Hippocampal formation (tissue), 2 donors: ENCODE measurements around the gene CRTC1.

ENCODE experiments used
- DNase-seq, 2 donors: peaks; one replicate each; lab custom pipeline; 2025; lab: John Stamatoyannopoulos, UW

The CRTC1 gene, protein sequence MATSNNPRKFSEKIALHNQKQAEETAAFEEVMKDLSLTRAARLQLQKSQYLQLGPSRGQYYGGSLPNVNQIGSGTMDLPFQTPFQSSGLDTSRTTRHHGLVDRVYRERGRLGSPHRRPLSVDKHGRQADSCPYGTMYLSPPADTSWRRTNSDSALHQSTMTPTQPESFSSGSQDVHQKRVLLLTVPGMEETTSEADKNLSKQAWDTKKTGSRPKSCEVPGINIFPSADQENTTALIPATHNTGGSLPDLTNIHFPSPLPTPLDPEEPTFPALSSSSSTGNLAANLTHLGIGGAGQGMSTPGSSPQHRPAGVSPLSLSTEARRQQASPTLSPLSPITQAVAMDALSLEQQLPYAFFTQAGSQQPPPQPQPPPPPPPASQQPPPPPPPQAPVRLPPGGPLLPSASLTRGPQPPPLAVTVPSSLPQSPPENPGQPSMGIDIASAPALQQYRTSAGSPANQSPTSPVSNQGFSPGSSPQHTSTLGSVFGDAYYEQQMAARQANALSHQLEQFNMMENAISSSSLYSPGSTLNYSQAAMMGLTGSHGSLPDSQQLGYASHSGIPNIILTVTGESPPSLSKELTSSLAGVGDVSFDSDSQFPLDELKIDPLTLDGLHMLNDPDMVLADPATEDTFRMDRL

DNA sequence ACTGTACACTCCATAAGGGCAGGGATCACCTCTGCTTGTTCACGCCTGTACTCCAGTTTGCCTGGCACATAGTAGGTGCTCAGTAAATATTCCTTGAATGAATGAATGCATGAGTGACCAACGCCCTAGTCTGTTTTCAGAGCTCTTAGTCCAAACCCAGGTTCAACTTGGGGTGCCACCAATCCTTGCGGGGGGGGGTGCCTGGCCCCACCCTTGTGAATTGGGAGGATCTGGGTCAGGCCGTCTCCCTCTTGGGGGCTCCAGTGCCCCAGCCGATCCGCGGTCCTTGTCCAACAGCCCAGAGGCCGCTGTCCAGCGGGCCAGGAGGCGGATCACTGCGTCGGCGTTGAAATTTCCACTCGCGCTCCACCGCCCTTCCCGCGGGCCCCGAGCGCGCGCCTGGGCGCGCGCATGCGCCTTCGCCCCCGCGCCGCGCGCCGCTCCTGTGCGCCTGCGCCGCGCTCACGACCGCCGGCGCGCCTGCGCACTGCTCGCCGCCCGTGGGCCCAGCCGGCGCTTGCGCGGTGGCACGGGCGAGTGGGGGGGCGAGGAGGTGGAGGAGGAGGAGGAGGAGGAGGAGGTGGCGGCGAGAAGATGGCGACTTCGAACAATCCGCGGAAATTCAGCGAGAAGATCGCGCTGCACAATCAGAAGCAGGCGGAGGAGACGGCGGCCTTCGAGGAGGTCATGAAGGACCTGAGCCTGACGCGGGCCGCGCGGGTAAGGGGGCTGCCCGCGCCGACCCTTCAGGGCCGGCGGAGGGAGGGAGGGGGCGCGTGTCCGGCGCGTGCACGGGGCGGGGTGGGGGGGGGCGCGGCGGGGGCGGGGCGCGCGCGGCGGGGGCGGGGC is at the start of gene CRTC1:
Gene CRTC1, plus strand, starts transcription at position 572 of the 849 bp plus-strand sequence. Its CDS starts 23 bp downstream, at position 595.
- peak; percentile 50 to 73 for DNase-seq

DNA sequence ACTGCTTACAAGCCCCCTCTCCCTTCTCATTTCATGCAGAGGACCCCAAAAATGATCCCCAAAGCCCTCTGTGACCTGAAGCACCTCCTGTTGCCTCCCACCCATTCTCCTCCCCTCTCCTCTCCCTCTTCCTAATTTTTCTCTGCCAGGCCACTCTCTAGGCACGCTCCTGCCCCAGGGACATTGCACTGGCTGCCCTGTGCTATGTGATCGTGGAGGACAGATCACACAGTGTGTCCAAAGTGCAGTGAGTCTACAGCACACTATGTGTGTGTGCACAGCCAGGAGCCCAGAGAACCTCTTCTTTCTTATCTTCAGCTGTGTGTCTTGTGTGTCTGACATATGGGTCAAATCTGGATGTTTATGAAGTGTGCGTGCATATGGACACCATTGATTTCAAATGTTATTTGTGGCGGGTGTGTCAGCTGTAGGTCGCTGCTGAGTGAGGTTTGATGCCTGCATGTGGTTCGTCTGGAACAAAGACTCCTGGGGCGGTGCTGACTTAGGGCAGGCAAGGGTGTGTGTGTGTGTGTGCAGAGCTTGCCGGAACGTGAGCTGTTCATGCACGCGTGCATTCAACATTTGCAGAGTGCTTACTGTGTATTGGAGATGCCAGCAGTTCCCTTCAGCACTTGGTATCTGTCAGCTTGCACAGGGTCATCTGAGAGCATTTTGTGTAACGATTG is 48.7 kb upstream of the CRTC1 start:
- DNase-seq, result no peak

DNA sequence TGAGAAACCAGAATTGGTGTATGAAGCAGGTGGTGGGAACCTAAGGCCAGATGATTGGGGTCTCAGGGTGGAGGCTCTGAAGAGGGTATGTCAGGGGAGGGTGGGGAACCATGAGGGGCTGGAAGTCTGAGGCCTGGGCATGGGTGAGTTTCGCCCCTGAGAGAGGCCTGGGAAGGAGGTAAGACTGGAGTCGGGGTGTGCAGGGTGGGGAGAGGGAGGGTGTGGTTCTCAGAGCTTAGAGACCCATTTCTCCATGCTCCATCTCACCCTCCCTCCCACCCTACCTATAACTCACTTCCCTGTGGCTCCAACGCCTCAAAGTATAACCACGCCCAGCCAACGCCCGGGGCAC is 47.7 kb upstream of the CRTC1 start:
- no peak for DNase-seq

DNA sequence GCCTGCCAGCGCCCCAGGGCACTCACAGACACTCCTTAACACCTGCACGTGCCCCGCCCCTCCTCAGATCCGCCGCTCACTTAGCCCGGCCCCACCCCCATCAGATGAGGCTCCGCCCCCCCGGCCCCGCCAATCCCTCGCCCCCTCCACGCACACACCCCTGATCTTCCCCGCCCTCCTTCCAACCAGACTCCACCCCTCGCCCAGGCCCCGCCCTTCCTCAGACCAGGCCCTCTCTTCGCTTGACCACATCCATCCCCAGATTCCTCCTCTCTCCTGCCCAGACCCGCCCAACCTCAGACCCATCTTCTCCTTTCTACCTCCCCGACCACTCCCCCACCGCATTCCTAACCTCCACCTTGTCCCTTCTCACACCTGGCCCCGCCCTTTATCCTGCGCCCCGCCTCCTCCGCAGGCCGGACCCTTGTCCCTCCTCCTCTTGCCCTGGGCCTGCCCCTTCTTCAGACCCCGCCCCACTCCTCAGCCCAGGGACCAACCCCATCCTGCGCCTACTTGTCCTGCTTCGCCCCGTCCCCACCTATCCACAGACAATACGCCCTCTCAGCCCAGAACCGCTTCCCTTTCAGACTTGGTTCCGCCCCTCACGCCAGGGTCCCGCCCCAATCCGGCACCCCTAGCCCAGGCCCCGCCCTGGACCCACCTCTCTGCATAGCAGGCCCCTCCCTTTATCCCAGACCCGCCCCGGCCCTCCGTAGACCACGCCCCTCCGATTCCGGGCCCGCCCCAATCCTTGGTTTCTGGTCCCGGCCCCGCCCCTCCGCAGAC is 47.1 kb upstream of the CRTC1 start:
- DNase-seq, result peak; percentile 91 to 97

DNA sequence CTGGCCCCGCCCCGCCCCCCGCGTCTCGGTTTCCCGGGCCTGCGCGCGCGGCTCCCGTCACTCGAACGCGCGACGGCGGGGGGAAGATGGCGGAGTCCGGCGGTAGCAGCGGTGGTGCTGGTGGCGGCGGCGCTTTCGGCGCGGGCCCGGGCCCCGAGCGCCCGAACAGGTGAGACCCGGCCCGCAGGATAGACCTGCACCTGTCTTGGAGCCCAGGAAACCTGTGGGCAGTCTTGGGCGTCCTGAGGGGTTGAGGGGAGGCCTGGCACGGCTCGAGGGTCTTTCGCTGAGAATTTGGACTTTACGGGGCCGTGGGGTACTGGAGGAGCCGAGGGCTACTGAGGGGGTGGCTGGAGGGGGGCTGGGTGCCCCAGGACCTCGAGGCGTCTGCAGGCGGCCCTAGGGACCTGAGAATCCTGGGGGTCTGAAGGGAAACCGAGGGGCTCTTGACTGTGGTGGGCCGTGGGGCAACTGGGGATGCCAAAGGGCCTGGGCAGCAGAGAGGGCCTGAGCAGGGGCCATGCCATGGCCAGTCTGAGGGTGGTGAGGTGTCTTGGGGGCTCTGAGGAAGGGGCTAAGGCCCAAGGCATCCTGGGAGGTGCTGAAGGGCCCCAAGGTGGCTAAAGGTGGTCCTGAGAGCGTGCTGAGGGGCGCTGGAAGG is 46.4 kb upstream of the CRTC1 start, which contains the start of gene KLHL26:
Gene KLHL26, plus strand, starts transcription at position 60 of the 661 bp plus-strand sequence. Its CDS starts 27 bp downstream, at position 87.
- DNase-seq, result no peak

DNA sequence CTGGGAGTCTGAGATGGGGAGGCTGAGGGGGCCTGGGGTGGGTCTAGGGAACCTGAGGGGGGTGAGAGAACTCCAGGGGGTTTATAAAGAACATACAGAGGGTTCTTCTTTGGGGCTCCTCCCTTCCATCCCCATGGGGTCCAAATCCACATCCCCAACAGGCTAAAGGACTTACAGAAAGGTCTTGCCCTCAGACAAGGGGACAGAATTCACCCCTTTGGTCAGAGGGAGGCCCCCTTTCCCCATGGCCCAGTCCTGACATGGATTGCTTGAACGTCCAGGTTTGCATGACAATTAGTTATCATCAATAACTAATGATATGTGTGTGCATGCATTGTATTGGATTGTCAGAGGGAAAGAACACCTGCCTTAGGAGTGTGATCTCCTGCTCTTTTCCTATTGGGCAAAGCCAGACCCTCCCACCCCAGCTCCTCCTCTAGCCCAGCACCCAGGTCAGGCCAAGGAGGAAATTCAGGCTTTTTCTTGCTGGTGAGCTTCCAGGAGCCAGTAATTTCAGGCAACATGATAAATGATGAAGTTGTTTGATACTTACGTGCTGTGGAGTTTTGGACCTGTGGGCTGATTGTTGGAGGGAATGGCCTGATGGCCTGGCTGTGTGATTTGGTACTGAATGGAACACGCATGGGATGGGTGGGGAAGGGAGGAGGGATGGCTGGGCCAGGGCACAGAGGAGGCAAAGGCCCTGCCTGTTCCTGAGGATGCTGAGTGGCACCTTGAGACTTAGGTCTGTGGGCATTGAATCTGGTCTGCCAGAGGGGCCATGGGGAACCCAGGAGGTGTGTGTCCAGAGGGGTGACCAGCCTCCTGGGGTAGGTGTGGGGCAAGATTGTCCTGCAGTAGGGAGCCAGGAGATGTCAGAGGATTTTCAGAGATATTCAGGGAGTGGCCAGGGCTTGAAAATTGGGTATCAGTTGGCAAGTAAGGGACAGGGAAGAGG is 45.5 kb upstream of the CRTC1 start:
- no peak for DNase-seq

DNA sequence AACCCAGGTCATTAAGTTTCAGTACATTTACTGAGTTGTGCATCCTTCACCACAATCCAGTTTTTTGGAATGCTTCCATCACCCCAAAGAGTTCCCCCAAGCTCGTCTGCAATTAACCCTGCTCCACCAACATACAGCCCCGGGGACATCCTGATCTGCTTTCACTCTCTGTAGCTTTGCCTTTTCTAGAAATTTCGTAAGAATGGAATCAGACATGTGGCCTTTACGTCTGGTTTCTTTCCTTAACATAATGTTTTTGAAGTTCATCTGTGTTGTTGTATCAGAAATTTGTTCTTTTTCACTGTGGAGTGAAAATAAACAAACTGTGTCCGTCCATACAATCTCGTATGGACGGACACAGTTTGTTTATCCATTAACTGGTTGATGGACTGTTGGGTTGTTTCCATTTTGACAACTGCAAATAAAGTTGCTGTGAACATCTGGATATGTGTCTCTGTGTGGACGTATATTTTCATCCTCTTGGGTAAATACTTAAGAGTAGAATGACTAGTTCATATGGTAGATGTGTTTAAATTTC is 43.7 kb upstream of the CRTC1 start:
- DNase-seq, result no peak

DNA sequence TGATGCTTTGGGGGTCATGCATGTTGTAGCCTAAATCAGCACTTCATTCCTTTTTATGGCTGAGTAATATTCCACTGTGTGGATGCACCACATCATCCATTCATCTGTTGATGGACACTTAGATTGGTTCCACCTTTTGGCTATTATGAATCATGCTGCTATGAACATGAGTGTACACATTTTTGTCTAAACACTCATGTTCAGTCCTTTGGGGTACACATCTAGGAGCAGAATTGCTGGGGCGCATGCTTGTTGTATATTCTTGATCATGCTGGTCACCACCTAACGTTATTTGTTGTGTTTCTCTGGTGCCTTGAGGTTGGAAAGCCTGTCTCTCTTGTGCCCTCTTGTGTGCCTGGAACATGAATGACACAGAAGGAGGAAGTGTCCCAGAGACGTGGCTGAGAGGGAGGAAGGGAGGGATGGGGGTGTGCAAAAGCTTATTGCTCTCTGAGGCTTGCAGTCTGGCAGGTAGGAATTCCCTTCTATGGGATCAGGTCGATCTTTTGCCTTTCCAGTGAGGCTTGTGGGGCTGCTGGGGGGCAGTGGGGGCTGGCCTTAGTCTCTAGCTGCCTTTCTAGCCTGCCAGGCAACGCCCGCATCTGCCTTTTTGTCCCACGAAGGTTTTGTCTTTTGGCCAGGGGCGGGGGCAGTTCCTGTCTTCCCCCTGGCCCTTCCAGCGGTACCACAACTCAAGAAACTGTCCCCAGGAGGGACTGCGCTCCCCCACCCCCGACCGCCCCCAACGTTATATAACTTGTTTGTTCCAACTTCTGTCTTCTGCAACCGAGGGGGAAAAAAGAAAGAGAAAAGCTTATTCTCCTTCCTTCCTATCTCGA is 39.1 kb upstream of the CRTC1 start:
- peak in 1 of 2 donors; percentile 23 for DNase-seq

DNA sequence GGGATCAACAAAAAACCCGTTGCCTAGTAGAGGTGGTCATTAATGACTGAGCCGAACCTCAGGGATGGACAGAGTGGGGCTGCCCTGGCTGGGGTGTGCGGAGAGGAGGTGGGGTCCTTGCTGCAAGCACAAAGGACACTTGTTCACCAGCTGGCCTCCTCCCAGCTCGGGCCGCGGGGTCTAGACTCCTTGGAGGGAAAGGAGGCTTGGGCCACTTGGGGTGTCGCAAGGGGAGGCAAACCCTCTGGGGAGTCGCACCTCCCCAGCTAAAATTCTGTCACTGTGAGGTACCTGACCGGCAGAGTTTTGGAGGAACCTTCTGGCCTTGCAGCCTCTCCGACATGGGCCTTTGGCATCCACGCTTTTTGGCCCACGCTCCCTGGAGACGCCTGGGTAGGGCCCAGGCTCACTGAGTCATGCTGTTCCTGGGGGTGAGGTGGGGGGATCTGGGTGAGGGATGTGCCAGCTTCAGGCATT is 38.4 kb upstream of the CRTC1 start:
- peak; percentile 50 to 67 for DNase-seq

DNA sequence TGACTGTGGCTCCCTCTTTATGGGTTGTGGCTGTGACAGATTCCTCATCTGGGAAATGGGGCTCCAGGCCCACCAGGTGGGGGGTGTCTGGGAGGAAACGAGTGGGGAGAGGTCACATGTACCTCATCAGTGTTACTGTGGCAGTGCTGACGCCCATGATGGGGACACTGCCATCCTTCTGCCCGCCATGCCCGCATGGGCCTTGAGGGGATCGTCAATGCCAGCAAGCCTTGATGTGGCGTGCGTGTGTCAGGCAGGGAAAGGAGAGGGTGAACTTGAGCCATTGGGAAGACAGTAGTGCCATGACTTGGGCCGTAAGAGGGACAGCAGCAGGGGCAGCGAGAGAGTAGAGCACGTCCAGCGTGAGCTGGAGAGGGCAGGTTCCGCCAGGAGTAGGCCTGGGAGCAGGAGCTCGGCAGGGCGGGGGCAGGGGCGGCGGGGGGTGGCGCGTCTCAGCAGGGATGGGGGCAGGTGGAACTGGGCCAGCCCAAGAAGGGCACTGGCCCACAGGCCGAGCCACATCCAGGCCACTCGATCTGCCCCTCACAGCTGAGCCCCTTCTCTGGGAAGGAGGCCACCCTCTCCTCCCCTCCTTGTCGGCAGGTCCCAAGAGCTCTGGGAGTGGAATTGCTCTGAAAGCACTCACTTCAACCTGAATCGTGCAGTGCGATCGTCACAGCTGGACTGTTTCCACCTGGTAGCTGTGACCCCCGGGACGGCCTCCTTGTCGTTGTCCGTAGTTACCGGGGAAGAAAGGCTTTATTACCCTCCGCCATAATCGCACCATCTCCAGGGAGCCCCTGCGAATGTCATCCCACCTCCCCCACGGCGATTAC is 36.7 kb upstream of the CRTC1 start:
- DNase-seq, result no peak

DNA sequence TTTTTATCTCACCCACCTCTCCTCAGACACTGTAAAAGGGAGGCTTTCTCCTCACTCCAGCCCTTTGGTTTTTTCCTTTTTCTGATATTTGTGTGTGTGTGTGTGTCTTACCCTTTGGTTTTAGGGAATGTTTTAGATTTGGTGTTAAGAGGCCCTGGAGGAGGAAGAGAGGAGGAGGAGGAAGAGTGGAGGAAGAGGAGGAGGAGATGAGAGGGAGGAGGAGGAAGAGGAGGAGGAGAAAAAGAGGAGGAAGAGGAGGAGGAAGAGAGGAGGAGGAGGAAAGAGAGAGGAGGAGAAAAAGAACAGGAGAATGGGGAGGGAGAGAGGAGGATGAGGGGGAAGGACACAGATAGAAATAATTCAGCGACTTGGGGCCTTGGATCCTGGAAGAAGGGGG is 36.1 kb upstream of the CRTC1 start:
- DNase-seq, result no peak

DNA sequence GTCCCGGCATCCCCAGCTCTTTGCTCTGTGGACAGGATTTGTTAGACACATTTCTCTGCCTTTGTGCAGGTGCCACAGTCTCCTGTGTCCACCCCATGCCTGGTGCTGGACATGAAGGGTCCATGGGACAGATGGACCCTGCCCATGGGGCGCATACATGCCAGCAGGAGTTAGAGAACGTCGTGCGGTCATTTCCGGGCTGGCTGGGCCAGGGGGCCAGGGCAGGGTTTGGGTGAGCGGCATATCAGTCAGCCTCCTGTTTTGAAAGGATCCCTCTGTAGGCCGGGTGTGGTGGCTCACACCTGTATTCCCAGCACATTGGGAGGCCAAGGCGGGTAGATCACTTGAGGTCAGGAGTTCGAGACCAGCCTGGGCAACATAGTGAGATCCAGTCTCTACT is 35.7 kb upstream of the CRTC1 start:
- DNase-seq, result no peak

DNA sequence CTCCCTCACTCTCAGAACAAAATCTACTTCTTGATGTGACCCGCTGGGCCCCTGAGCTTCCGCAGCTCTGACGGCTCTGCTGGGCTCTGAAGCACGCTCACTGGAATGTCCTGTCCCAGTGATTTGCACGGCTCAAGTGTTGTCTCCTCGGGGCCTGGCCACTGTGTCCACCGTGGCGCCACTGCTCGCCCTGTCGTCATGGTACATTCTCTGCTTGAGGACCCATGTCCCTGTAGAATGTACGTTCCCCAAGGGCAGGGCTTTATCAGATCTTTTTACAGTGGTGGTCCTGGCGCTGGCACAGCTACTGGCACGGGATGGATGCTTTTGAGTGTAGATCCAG is 34.5 kb upstream of the CRTC1 start:
- no peak for DNase-seq

DNA sequence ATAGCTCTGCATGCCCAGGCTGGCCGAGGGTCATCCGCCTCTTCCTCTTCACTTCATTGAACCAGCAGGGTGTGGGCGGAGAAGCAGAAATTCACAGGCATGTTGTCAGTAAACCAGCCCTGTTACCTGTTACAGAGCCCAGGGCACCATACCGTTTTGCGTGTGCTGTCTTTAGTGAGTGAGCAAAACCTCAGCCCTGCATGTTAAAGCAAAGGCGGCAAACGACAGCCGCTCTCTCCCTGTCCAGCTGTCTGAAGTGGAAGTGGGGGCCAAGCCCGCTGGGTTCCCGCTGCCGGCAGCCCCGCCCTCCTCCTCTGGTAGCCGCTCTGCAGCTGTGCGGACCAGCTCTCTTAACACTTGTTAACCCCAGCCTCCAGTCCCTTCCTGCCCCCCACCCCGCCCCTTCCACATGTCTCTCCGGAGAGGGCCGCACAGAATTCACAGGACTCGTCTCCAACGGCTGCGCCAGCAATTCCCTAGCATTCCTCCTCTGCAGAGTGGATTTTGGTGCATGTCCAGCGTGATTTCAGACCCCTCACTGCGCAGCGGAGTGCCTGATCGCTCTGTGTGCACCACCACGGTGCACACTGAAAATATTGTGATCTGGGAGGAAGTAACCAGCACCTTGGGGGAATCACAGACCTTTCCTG is 34.0 kb upstream of the CRTC1 start:
- DNase-seq, result peak in 1 of 2 donors; percentile 39

DNA sequence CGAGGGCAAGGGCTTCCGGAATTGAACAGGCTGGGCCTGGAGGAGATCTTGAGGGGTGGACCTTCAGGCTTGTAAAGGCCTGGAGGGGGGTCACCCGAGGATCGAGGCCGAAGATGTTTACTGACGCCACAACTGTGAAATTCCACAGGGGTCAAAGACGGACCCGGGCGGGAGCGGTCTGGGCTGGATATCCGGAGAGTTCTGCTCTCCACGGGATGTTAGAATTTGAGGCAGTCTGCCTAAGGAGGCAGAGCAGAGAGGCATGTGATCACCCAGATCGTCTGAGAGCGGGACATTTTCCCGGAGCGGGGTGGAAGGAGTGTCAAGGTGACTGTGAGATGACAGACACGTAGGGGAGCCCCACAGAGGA is 33.5 kb upstream of the CRTC1 start:
- no peak for DNase-seq

DNA sequence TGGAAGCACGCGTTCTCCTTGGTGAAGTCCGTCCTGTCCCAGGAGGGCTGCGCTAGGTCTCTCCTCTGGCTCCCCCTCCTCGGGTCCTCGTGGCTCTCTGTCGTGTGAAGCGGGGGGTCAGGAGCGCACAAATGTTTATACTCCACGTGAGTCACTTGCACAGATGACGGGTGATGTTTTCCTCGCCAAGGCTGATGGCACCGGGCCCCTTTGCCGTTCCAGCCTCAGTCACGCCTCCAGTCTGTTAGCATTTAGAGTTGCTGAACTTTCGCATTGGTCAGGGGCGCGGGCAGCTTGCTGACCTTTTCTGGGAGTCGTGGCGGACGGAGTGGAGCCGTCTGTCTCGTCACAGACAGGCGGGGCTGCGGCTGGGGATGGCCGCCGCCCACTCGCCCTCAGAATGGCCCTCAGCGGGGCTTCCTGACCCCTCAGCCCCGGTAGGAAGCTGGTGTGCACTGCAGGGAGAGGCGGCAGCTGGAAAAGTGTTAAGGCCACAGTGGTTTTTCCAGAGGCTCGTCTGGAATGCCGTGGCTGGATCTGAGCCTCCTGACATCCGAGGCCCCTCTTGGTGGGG is 32.9 kb upstream of the CRTC1 start:
- DNase-seq, result no peak
